ENCODE data around the gene SPATA16.
"Not testable (repeated sequence)": the region's sequence is repeated elsewhere in the genome, so short reads cannot be mapped to it uniquely, and the experiment has no call there.

SPATA16 gene

GRCh38 chr3:172938788-172939187, 202.2 kb downstream of the SPATA16 start:
- no peak for DNase-seq

GRCh38 chr3:172931746-172932285, 209.2 kb downstream of the SPATA16 start:
- no peak for DNase-seq

DNA sequence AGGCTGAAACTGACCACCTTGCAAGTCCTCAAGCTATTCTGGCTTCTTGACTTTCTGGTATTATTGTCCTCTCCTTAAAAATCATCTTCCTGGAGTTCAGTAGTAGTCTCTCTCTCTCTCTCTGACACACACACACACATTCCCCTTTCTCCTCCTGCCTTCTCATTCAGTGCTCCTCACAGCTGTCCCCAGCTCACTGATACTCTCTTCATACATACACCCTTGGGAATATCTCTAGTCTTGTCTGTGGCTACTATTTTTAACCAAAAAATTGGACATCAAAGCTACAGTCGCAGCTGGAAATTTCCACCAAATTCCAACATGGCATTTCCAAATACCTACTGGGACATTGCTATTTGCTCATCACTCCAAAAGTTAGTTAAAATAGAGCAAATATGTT, 211.6 kb downstream of the SPATA16 start:
- DNase-seq = no peak

DNA sequence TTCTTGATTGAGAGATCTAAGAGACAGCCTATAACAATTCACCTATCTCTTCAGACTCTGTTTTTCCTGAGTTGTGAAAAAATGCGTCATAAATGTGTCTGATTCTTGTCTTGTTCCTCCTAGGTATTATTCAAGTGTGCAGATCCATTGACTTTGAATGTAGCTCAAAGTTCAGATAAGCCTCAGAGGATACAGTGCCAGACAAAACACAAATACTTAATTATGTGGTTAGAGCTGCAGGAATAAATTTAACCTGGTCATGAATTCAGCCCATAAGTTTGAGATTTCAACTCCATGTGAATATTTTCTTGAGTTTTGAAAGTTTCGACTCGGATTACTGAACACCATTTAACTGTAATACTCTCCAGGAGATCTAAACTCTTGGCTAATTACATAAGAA, 216.5 kb downstream of the SPATA16 start:
- DNase-seq = no peak

DNA sequence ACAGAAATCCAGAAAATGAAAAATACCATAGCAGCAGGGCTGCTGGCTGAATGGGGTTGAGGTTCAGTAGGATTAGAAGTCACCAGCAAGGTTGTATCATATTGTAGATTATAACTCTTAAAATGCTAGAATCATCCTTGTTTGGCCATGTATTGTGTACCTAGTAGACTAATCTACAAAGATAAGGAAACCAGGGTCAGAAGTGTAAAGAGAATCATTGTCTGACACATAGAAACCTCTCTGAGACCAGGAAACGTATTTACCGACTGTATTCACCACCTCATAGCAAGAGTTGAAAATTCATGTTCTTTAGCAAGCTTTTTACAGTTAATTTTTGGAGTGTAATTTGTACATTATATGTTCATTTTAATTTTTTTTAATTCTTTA, 221.7 kb downstream of the SPATA16 start:
- DNase-seq = no peak

GRCh38 chr3:172918568-172919296, 222.3 kb downstream of the SPATA16 start:
- no peak for DNase-seq

GRCh38 chr3:172918165-172918564, 222.9 kb downstream of the SPATA16 start:
- DNase-seq = no peak

GRCh38 chr3:172915911-172916514, 225.0 kb downstream of the SPATA16 start:
- no peak for DNase-seq

DNA sequence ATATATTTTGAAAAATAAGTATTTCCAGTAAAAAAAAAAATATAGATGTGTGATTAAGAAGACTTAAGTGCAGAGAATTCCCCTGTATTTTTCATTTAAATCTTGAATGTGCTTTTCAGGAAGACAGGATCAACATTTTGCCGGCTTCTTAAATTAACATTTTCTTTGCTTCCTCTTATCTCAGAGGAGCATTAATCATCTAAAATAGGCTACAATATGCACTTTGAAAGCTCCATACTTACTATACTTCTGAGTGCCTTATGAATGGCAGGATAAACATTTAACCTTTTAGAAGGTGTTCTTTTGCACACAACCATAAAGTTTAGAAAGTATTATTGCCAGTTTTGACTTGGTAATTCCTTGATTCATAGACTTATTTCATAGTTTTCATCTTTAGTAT, 226.2 kb downstream of the SPATA16 start:
- no peak for DNase-seq

- no peak for DNase-seq
Measured at GRCh38 chr3:172913911-172914655, 227.0 kb downstream of the SPATA16 start.

- DNase-seq = no peak
Measured at GRCh38 chr3:172911142-172911541, 229.9 kb downstream of the SPATA16 start.

- DNase-seq = no peak
Measured at GRCh38 chr3:172908771-172909270, 232.2 kb downstream of the SPATA16 start.

- no peak for DNase-seq
Measured at GRCh38 chr3:172905451-172905850, 235.6 kb downstream of the SPATA16 start.

DNA sequence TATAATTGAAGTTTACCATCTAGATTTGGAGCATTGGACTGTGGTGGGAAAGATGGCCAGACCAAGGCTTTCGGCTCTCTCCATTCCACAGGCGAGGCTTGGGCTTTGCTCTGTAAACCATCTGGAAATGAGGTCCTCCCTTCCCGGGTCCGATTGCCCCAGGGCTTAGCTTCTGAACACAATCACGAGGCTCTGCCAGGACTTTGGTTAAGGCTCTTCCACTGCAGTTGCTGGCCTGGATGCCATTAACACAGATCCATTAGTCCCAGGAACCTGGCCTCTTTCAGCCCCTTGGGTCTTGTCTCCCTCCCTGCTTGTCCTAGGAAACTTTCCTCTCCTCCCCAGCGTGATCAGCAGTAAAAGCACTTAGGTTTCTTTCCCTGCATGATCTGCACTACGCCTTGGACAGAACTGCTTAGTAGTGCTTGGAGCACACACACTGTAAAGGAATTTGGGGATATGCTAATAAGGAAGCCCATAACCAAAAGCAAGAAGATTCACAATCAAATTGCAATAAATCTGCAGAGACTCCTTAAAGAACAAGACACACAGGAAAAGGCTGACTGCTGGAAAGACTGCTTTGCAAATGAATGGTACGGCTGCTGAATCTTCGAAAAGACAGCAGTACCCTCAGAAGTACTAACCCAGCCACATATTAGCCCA, 236.2 kb downstream of the SPATA16 start:
- DNase-seq = no peak

- no peak for DNase-seq
Measured at GRCh38 chr3:172903642-172904320, 237.3 kb downstream of the SPATA16 start.

GRCh38 chr3:172892158-172892557, 248.9 kb downstream of the SPATA16 start:
- no peak for DNase-seq

DNA sequence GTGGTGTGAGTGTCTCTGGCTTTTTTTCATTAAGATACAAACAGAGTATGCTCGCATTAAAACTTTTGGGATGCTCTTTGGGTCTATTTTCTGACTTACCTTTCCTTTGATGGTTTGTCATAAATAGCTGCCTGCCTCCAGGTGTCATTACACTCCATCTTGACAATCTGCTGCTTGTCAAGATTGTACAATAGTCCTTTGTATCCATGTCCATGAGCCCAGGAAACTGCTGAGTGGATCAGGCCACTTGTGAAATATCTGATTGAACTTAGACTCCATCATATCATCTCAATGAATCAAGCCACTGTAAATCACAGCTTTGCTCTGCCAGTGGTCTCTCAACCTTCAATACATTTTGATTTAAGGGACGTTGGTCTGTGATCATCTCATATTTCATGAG, 255.3 kb downstream of the SPATA16 start:
- no peak for DNase-seq

- DNase-seq = no peak
Measured at GRCh38 chr3:172882563-172882962, 258.5 kb downstream of the SPATA16 start.

- not testable (repeated sequence) for DNase-seq
Measured at GRCh38 chr3:172879381-172879780, 261.7 kb downstream of the SPATA16 start.

GRCh38 chr3:172877011-172877410, 264.0 kb downstream of the SPATA16 start:
- no peak for DNase-seq

GRCh38 chr3:172876297-172876696, 264.7 kb downstream of the SPATA16 start:
- no peak for DNase-seq

- no peak for DNase-seq
Measured at GRCh38 chr3:172875039-172875438, 266.0 kb downstream of the SPATA16 start.

All from stimulated activated naive CD4-positive, alpha-beta T cell (primary cell).